SK-N-SH treated with all-trans-retinoic acid at 6 μM for 48 hours (cell line): Measurements from ENCODE around the gene CYP46A1.

Source experiments
- ATAC-seq: fragments of 200-7000 bp; cut with Tn5 transposase; 3 replicates; pipeline ENCODE4 v1.9.1; 2020; ENCODE audit warnings: mild to moderate bottlenecking, moderate library complexity
- ARNTL ChIP-seq: fragments of 450-650 bp; formaldehyde crosslinking; IDR thresholded peaks from 2 replicates; pipeline ENCODE4 v1.5.0; 2020; ENCODE audit warnings: low read depth, mild to moderate bottlenecking, moderate library complexity, borderline replicate concordance
- BACH2 ChIP-seq: fragments of 250-450 bp; sonication (Bioruptor Pico); IDR thresholded peaks from 2 replicates; pipeline ENCODE4 v1.9.0; 2021; ENCODE audit warnings: mild to moderate bottlenecking, borderline replicate concordance
- CREB5 ChIP-seq: fragments of 250-450 bp; sonication (Bioruptor Pico); IDR thresholded peaks from 2 replicates; pipeline ENCODE4 v1.5.1; 2020; ENCODE audit warnings: low read depth, mild to moderate bottlenecking, moderate library complexity
- CSRNP3 ChIP-seq: fragments of 250-450 bp; sonication (Bioruptor Pico); IDR thresholded peaks from 2 replicates; pipeline ENCODE4 v1.5.1; 2021; ENCODE audit warnings: mild to moderate bottlenecking, moderate library complexity
- GLIS3 ChIP-seq: fragments of 250-450 bp; sonication (Bioruptor Pico); IDR thresholded peaks from 2 replicates; pipeline ENCODE4 v1.5.0; 2020; ENCODE audit warnings: mild to moderate bottlenecking, moderate library complexity
- ISL1 ChIP-seq: fragments of 250-450 bp; sonication (Bioruptor Pico); IDR thresholded peaks from 2 replicates; pipeline ENCODE4 v2.1.2; 2022; ENCODE audit warnings: mild to moderate bottlenecking, moderate library complexity
- OSR1 ChIP-seq: fragments of 250-450 bp; sonication (Bioruptor Pico); IDR thresholded peaks from 2 replicates; pipeline ENCODE4 v1.8.0; 2022; ENCODE audit warnings: moderate library complexity, mild to moderate bottlenecking, inconsistent platforms
- POU6F1 ChIP-seq: fragments of 250-450 bp; sonication (Bioruptor Pico); IDR thresholded peaks from 2 replicates; pipeline ENCODE4 v1.8.0; 2021; ENCODE audit warnings: low read depth, mild to moderate bottlenecking, moderate library complexity, borderline replicate concordance
- PPARA ChIP-seq: fragments of 250-450 bp; sonication (Bioruptor Pico); IDR thresholded peaks from 2 replicates; pipeline ENCODE4 v1.5.0; 2020; ENCODE audit warnings: mild to moderate bottlenecking, borderline replicate concordance
- RARB ChIP-seq: fragments of 250-450 bp; sonication (Bioruptor Pico); IDR thresholded peaks from 2 replicates; pipeline ENCODE4 v1.8.0; 2021; ENCODE audit warnings: mild to moderate bottlenecking, moderate library complexity
- SNAI2 ChIP-seq: fragments of 250-450 bp; sonication (Bioruptor Pico); IDR thresholded peaks from 2 replicates; pipeline ENCODE4 v1.5.0; 2020; ENCODE audit warnings: mild to moderate bottlenecking, moderate library complexity
- TCF4 ChIP-seq: fragments of 250-450 bp; sonication (Bioruptor Pico); IDR thresholded peaks from 2 replicates; pipeline ENCODE4 v1.8.0; 2021; ENCODE audit warnings: mild to moderate bottlenecking, moderate library complexity, borderline replicate concordance
- TOX ChIP-seq: fragments of 250-450 bp; sonication (Bioruptor Pico); IDR thresholded peaks from 2 replicates; pipeline ENCODE4 v1.8.0; 2021; ENCODE audit warnings: mild to moderate bottlenecking, moderate library complexity, borderline replicate concordance
- TSHZ2 ChIP-seq: fragments of 250-450 bp; sonication (Bioruptor Pico); IDR thresholded peaks from 2 replicates; pipeline ENCODE4 v1.5.0; 2020; ENCODE audit warnings: mild to moderate bottlenecking, moderate library complexity
- ZC3H10 ChIP-seq: fragments of 250-450 bp; sonication (Bioruptor Pico); IDR thresholded peaks from 2 replicates; pipeline ENCODE4 v1.5.1; 2021; ENCODE audit warnings: mild to moderate bottlenecking, moderate library complexity
- ZFP3 ChIP-seq: fragments of 250-450 bp; sonication (Bioruptor Pico); IDR thresholded peaks from 2 replicates; pipeline ENCODE4 v1.5.0; 2020; ENCODE audit warnings: mild to moderate bottlenecking, moderate library complexity
- ZFP30 ChIP-seq: fragments of 450-650 bp; formaldehyde crosslinking; IDR thresholded peaks from 2 replicates; pipeline ENCODE4 v1.5.0; 2022; ENCODE audit warnings: mild to moderate bottlenecking, moderate library complexity
- ZNF565 ChIP-seq: fragments of 450-650 bp; formaldehyde crosslinking; conservative IDR thresholded peaks from 2 replicates; pipeline ENCODE4 v1.5.0; 2020; ENCODE audit warnings: low read depth, mild to moderate bottlenecking, moderate library complexity
- ZNF70 ChIP-seq: fragments of 450-650 bp; formaldehyde crosslinking; IDR thresholded peaks from 2 replicates; pipeline ENCODE4 v1.5.0; 2020; ENCODE audit warnings: mild to moderate bottlenecking, moderate library complexity
- ZNF8 ChIP-seq: fragments of 450-650 bp; formaldehyde crosslinking; IDR thresholded peaks from 2 replicates; pipeline ENCODE4 v1.5.0; 2020; ENCODE audit warnings: mild to moderate bottlenecking, moderate library complexity
- TF ChIP-seq, protein P1 (sequence below): fragments of 250-450 bp; sonication (Bioruptor Pico); IDR thresholded peaks from 2 replicates; pipeline ENCODE4 v1.8.0; 2020; ENCODE audit warnings: mild to moderate bottlenecking, moderate library complexity, borderline replicate concordance

Gene CYP46A1

DNA sequence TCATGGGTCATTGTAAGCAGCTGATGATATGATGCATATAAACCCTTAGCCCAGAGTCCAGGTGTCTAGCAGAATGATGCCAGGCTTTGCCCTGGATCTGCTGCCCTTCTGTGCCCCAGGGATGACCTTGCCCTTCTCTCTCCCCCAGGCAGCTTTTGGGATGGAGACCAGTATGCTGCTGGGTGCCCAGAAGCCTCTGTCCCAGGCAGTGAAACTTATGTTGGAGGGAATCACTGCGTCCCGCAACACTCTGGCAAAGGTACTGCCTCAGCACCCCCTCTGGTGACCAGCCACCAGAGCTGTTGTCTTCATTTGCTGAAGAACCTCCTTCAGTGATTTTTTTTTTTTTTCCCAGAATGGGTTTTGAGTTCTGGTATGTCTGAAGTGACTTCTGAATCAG, 23.3 kb downstream of the CYP46A1 start:
- no peak for ATAC-seq
- no peak for TF ChIP-seq SNAI2 (CRISPR knock-in tag)

GRCh38 chr14:99707921-99708320, 23.8 kb downstream of the CYP46A1 start:
- no peak for TF ChIP-seq TCF4 (CRISPR knock-in tag)
- TF ChIP-seq GLIS3 (CRISPR knock-in tag), result no peak
- no peak for TF ChIP-seq RARB (CRISPR knock-in tag)
- no peak for TF ChIP-seq OSR1 (CRISPR knock-in tag)
- TF ChIP-seq TSHZ2, result no peak
- TF ChIP-seq CSRNP3 (CRISPR knock-in tag), result no peak
- no peak for TF ChIP-seq ZNF8 (CRISPR knock-in tag)
- no peak for TF ChIP-seq ZC3H10 (CRISPR knock-in tag)
- TF ChIP-seq ZFP30 (CRISPR knock-in tag), result no peak
- no peak for TF ChIP-seq ZNF565 (CRISPR knock-in tag)
- no peak for TF ChIP-seq ISL1 (CRISPR knock-in tag)
- TF ChIP-seq POU6F1, result no peak
- TF ChIP-seq CREB5 (CRISPR knock-in tag), result no peak
- no peak for TF ChIP-seq ZFP3 (CRISPR knock-in tag)
- no peak for TF ChIP-seq PPARA (CRISPR knock-in tag)
- no peak for TF ChIP-seq BACH2 (CRISPR knock-in tag)
- no peak for TF ChIP-seq TOX
- no peak for ATAC-seq

DNA sequence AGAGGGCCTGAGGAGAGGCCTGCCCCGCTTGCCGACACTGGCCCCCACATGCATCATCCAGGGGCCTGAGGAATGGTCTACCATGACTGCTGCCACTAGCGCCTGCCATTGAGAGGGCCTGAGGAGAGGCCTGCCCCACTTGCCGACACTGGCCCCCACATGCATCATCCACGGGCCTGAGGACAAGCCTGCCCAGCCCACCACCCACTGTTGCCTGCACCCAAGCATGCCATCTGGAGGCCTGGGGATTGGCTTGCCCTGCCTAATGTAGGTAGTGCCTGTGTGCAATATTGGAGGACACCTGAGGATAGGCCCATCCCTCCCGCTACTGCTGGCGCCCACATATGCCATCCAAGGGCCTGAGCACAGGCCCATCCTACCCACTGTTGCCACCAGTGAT, 24.4 kb downstream of the CYP46A1 start:
- TF ChIP-seq ZNF565 (CRISPR knock-in tag) (no peak), OSR1 (CRISPR knock-in tag) (no peak), CREB5 (CRISPR knock-in tag) (no peak), CSRNP3 (CRISPR knock-in tag) (no peak), ARNTL (CRISPR knock-in tag) (no peak), ZFP30 (CRISPR knock-in tag) (no peak), TOX (no peak), SNAI2 (CRISPR knock-in tag) (no peak), ZNF70 (no peak)
- TF ChIP-seq, protein P1, sequence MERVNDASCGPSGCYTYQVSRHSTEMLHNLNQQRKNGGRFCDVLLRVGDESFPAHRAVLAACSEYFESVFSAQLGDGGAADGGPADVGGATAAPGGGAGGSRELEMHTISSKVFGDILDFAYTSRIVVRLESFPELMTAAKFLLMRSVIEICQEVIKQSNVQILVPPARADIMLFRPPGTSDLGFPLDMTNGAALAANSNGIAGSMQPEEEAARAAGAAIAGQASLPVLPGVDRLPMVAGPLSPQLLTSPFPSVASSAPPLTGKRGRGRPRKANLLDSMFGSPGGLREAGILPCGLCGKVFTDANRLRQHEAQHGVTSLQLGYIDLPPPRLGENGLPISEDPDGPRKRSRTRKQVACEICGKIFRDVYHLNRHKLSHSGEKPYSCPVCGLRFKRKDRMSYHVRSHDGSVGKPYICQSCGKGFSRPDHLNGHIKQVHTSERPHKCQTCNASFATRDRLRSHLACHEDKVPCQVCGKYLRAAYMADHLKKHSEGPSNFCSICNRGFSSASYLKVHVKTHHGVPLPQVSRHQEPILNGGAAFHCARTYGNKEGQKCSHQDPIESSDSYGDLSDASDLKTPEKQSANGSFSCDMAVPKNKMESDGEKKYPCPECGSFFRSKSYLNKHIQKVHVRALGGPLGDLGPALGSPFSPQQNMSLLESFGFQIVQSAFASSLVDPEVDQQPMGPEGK, result no peak
- TF ChIP-seq, all 23 proteins: peak for 0
- ATAC-seq, result no peak
